GM12864 (cell line): Measurements from ENCODE around the gene PCYT1A.
"Not testable (repeated sequence)": the region's sequence is repeated elsewhere in the genome, so short reads cannot be mapped to it uniquely, and the experiment has no call there.

Experiments used
- DNase-seq: peaks from one replicate; pipeline ENCODE4 v3.0.0-alpha.2; 2011; ENCODE audit warnings: low read depth
- H3K4me3 ChIP-seq: 2 replicates; pipeline ENCODE4 v1.5.1; 2011; ENCODE audit warnings: mild to moderate bottlenecking, low read depth, low read length, control low read depth
- TF ChIP-seq, protein P1 (sequence below): IDR thresholded peaks from 2 replicates; pipeline ENCODE4 v1.5.1; 2011; ENCODE audit warnings: low read depth, mild to moderate bottlenecking, moderate library complexity, low read length, control low read depth, inconsistent platforms; ENCODE audit errors: missing control alignments

PCYT1A gene

DNA sequence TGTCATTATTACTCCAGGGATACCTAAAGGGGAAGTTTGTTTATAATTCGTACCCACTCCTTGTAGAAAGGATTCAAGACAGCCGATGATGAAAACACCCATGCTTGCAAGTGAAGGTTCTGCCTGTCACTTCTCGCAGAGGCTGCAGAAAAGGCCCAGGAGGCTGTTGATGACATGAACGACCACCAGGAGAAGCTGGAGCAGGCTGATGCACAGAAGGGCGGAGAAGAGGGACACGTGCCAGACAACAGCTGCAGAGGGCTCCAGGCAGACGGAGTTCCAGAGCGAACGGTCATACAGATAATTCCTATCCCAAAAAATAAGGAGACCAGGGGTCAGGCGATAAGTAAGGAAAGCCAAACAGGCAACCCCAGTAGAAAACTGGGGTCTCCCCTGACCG lies 36.2 kb upstream of the PCYT1A start:
- TF ChIP-seq, protein P1, sequence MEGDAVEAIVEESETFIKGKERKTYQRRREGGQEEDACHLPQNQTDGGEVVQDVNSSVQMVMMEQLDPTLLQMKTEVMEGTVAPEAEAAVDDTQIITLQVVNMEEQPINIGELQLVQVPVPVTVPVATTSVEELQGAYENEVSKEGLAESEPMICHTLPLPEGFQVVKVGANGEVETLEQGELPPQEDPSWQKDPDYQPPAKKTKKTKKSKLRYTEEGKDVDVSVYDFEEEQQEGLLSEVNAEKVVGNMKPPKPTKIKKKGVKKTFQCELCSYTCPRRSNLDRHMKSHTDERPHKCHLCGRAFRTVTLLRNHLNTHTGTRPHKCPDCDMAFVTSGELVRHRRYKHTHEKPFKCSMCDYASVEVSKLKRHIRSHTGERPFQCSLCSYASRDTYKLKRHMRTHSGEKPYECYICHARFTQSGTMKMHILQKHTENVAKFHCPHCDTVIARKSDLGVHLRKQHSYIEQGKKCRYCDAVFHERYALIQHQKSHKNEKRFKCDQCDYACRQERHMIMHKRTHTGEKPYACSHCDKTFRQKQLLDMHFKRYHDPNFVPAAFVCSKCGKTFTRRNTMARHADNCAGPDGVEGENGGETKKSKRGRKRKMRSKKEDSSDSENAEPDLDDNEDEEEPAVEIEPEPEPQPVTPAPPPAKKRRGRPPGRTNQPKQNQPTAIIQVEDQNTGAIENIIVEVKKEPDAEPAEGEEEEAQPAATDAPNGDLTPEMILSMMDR: no peak
- DNase-seq: no peak
- no peak overlapping the region for H3K4me3 ChIP-seq

- no peak for DNase-seq
- H3K4me3 ChIP-seq: no peak overlapping the region
- TF ChIP-seq, protein P1: no peak
Observed at GRCh38 chr3:196323016-196323415, 35.5 kb upstream of the PCYT1A start.

DNA sequence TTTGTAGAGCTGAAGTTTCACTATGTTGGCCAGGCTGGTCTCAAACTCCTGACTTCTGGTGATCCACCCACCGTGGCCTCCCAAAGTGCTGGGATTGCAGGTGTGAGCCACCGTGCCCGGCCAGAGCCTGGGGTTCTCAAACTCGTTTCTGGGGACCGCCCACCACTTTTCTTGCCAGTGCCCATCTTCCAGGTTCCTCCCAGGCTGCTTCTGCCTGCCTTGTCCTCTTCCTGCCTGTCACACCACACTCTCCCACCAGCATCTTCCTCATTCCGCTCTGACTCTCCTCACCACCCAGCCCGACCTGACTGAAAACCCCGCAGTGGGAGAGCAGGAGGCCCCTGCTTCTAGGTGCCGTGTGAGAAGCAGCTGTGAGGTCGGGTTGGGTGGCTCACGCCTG lies 33.6 kb upstream of the PCYT1A start:
- no peak overlapping the region for H3K4me3 ChIP-seq
- TF ChIP-seq, protein P1: no peak
- no peak for DNase-seq

- DNase-seq: no peak
- TF ChIP-seq, protein P1: no peak
- no peak overlapping the region for H3K4me3 ChIP-seq
Observed at GRCh38 chr3:196320137-196320536, 32.6 kb upstream of the PCYT1A start.

DNA sequence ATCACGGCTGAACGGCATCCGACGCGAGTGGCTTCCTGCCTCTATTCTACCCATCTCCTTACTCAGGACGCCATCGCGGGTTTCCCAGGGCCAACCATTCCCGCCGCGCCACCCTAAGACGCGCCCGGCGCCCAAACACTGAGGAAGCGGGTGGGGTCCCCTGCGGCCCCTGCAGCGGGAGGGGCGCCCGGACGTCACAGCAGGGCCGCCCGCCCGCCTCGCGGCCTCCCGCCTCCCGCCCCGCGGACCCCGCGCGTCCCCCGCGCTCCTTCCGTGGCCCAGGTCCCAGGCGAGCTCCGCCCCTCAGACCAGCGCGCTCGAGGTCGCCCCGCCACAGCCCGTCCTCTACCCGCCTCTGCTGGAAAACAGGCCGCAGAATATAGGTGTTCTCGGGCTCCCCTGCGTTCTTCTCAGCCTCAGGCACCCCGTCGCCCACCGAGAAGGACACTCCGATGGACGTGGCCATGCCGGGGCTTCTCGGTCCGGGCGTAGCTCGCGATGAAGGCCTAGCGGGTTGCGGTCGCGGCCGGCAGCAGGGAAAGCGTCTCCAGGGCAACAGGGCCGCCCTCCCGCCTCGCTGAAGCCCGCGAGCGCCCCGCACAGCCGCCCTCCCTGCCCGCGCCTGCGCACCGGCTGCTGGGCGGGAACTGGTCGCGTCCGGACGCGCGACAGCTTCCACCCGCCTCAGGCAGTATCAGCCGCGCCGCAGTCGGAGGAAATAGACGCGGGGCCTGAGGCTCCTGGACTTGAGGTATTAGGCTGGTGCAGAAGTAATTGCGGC lies 30.4 kb upstream of the PCYT1A start, which contains the start of gene DYNLT2B:
Gene DYNLT2B, minus strand, starts transcription at position 554 of the 781 bp plus-strand sequence. Its CDS starts 88 bp downstream, at position 466.
- peak within 1 kb of the TSS; percentile 76 for H3K4me3 ChIP-seq
- TF ChIP-seq, protein P1: no peak
- peak; percentile 59 for DNase-seq

- DNase-seq: not testable (repeated sequence)
- peak overlapping the region; percentile 76 for H3K4me3 ChIP-seq
Observed at GRCh38 chr3:196316799-196317686, 29.5 kb upstream of the PCYT1A start.

- DNase-seq: no peak
- no peak overlapping the region for H3K4me3 ChIP-seq
- TF ChIP-seq, protein P1: no peak
Observed at GRCh38 chr3:196315821-196316220, 28.3 kb upstream of the PCYT1A start.
